GM18505 (cell line): ENCODE measurements around the gene ATP8B3.

ENCODE experiments used
- ATAC-seq: cut with Tn5 transposase; IDR thresholded peaks from one replicate; pipeline ENCODE4 v1.9.1; 2021; ENCODE audit not compliant: unreplicated experiment
- POLR2A ChIP-seq: IDR thresholded peaks from 4 replicates; pipeline ENCODE4 v1.6.1; 2011; ENCODE audit warnings: borderline replicate concordance; ENCODE audit not compliant: insufficient read depth, insufficient read length; ENCODE audit errors: extremely low read depth

ATP8B3 gene

DNA sequence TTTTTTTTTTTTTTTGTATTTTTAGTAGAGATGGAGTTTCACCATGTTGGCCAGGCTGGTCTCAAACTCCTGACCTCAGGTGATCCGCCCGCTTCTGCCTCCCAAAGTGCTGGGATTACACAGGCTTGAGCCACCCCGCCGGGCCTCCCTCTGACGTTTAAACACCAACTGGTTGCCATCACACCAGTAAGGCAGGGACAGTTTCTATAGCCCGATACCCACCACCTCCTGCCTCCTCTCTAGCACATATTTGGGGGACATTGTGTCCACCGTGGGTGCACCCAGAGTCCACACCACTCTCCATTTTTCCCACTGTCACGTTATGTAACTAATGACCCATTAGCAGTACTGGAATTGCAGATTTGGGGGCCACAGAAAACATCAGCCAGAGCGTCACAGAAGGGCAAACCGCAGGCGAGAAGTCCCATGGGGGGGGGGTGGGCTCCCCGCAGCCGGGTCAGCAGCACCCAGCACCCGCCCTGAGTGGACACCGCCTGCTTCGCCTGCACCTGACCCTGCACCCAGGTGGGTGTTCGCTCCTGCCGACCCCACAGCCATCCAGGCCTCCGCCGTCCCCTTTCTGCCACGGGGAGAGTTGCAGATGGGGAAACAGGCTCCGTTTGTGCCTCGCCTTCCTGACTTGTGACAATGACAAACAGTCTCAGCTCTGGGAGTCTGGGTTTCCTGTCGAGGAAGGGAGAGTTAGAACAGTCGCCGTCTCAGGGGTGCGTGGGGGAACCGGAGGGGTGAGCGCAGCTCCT is 55.2 kb downstream of the ATP8B3 start:
- TF ChIP-seq POLR2A = no peak
- ATAC-seq = no peak

- ATAC-seq = no peak
Observed at GRCh38 chr19:1756264-1756663, 55.8 kb downstream of the ATP8B3 start.

GRCh38 chr19:1755467-1756171 is 56.5 kb downstream of the ATP8B3 start:
- ATAC-seq = no peak

More at GRCh38 chr19:1756264-1756663, 55.8 kb downstream of the ATP8B3 start:
- TF ChIP-seq POLR2A = no peak

DNA sequence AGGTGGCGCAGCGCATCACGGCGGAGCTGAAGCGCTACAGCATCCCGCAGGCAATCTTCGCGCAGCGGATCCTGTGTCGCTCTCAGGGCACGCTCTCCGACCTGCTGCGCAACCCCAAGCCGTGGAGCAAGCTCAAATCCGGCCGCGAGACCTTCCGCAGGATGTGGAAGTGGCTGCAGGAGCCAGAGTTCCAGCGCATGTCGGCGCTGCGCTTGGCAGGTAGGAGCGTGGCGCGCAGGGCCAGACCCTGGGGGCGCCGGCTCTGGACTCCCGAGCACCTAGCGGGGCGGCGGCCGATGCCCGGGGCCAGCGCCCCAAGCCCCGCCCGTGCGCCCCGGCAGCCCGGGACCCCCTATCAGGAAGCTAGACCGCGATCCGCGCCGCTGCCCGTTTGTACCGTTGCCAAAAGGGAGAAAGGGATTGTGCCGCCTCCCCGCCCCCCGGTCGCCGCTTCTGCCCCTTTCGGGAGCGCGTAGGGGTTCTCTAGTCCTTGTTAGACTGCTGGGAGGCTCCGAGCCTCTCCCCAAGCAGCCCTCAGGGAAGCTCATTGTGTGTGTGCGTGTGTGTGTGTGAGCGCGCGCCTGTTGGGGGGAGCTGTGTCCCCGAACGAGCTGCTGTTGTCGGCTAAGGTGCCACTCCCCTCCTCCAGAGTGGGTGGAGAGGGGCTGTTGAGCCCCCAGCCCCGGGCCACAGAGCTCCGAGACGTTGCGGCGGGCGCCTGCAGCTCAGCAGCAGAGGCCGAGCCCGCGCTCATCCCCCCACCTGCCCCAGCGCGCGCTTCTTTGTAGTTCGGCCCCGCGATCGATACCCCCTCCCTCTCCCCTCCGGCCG is 57.2 kb downstream of the ATP8B3 start:
- no peak for ATAC-seq
- TF ChIP-seq POLR2A = no peak

More at GRCh38 chr19:1755467-1756171, 56.5 kb downstream of the ATP8B3 start:
- no peak for TF ChIP-seq POLR2A

- ATAC-seq = no peak
- no peak for TF ChIP-seq POLR2A
Observed at GRCh38 chr19:1754018-1754635, 57.9 kb downstream of the ATP8B3 start.

DNA sequence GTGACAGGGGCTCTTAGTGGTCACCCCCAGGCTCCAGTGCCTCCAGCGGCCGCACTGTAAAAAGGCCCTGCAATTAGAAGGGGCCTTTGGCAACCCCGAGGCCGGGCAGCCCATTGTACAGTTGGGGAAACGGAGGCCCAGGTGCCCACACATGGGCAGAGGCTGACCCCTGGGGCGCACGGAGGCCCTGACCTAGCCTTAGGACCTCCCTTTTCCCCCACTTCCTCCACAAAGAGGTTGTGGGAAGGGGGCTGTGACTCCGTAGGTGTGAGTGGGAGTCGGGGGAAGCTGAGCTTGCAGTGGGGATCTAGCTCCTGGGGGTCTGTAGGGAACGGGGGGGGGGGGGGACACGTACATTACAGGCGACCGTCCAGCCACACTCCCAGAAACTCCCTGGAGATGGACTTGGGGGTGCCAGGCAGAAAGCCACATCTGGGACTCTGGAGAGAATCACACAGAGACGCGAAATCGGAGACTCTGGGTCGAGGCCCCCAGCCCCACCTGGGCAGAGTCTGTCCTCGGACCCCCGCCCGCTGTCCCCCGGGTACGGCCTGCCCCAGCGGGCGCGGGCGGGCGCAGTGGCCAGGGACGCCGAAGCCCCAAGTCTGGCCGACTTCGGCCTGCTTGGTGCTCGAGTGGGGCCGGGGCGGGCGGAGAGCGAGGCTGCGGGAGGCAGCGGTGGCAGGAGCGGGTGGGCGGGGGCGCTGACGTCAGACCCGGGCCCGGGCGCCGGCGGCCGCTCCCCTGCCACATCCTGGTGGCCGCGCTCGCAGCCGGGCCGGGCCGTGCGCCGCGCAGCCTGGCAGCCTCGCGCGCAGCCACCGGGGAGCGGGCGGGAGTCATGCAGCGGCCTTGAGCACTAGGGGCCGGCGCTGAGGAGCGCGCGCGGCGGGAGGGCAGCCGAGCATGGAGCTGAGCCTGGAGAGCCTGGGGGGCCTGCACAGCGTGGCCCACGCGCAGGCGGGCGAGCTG is 59.0 kb downstream of the ATP8B3 start, which contains the start of gene ONECUT3:
Gene ONECUT3, plus strand, starts transcription at position 750 of the 972 bp plus-strand sequence. Its CDS starts 157 bp downstream, at position 907.
- no peak for ATAC-seq
- TF ChIP-seq POLR2A = no peak

GRCh38 chr19:1752009-1752756 is 59.9 kb downstream of the ATP8B3 start:
- no peak for ATAC-seq
- TF ChIP-seq POLR2A = no peak

DNA sequence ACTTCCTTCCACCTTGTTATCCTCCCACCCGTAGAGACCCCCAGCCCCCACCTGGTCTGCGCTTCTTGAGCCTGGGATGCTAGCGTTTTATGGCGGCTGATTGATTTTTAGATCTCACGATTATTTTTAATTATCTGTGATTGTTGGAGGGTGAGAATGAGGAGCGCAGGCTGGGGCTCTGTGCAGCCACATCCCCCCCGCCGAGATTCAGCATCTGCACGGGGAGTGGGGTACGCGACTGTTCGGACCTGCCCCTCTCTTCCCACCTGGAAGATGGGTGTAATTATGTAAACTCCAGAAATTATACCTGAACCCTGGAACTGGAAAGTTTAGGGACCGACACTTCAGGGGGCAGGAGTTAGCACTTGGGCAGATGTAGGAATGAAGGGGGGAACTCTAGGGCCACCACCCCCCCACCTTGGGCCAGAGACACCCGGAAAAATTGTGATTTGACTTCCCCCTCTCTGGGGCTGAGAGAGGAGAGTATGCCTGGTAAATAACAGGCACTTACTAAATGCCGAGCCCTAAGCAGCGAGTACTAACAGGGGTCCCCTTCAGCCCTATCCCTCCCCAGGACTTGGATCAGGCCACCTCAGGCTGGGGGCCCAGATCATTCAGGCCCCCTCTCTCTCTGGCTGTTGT is 60.6 kb downstream of the ATP8B3 start:
- no peak for ATAC-seq
- no peak for TF ChIP-seq POLR2A

DNA sequence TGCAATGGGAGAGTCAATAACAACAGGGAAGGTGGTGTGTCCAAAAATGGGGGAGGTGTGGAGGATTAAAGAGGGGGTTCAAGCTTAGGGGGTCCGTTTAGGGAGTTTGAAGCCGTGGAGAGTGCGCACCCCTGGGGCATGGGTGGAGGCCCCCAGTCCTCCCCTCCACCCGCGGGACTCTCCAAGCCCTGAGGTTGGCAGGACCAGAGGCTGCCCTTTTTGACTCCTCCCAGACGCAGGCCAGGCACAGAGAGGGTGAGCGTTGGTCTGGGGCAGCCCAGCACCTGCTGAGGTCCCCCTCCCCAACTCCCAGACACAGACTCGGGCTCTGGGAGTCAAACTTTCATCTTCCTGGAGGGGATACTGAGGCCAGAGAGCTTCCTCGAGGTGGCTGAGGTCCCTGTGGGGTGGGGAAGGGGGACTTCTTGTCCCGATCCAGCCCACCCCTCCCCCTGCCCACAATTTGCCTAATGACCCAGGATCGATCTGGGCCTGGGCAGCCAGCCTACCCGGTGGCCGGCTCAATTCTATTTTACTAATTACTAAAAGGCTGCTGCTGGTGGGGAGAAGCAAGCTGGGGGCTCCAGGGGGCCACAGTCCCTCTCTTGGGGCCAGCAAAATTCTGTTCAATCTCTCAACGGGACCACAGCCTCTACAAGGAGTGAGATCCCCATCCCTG is 61.6 kb downstream of the ATP8B3 start:
- TF ChIP-seq POLR2A = no peak
- ATAC-seq = no peak
